A549 (cell line): ENCODE data around the gene CDYL2.

Experiments used
- CEBPB ChIP-seq, 2 experiments: fragments of >200 bp in 1 of 2; sonication (Bioruptor Twin) in 1 of 2; formaldehyde crosslinking in 1 of 2; IDR thresholded peaks; 2 replicates each; pipeline ENCODE4 v1.6.1; 2012 to 2016
- CTCF ChIP-seq: fragments of >200 bp; sonication (Bioruptor Twin); formaldehyde crosslinking; IDR thresholded peaks from 3 replicates; pipeline ENCODE4 v1.5.1; 2016
- ESRRA ChIP-seq: fragments of 150-350 bp; IDR thresholded peaks from 2 replicates; pipeline ENCODE4 v1.6.1; 2014; ENCODE audit warnings: mild to moderate bottlenecking, low read length, borderline replicate concordance
- NPAS2 ChIP-seq: fragments of 250-450 bp; sonication (Bioruptor Pico); IDR thresholded peaks from 2 replicates; pipeline ENCODE4 v1.8.0; 2022; ENCODE audit warnings: mild to moderate bottlenecking, moderate library complexity, borderline replicate concordance
- POLR2A ChIP-seq: IDR thresholded peaks from 2 replicates; pipeline ENCODE4 v1.6.1; 2012; ENCODE audit warnings: mild to moderate bottlenecking, low read length
- RAD21 ChIP-seq, 2 experiments: fragments of >200 bp in 1 of 2; sonication (Bioruptor Twin) in 1 of 2; formaldehyde crosslinking in 1 of 2; IDR thresholded peaks in 1 of 2; conservative IDR thresholded peaks in 1 of 2; 2 replicates in 1 of 2; 3 replicates in 1 of 2; pipeline ENCODE4 v1.6.1; 2012 to 2018; ENCODE audit warnings: inconsistent platforms in 1 of 2
- ZSCAN20 ChIP-seq: fragments of 250-450 bp; sonication (Bioruptor Pico); IDR thresholded peaks from 2 replicates; pipeline ENCODE4 v1.8.0; 2022; ENCODE audit warnings: mild to moderate bottlenecking, moderate library complexity
- TF ChIP-seq, protein P1 (sequence below): IDR thresholded peaks from 2 replicates; pipeline ENCODE4 v1.6.1; 2012

- TF ChIP-seq ESRRA (no peak), CTCF (no peak), CEBPB (IDR thresholded peaks at IDR 0.05) (no peak), ZSCAN20 (no peak), POLR2A (no peak), RAD21 (conservative IDR thresholded peaks at IDR 0.05 in 1 of 2, IDR thresholded peaks at IDR 0.05 in 1 of 2) (no peak), NPAS2 (no peak)
- TF ChIP-seq, protein P1, sequence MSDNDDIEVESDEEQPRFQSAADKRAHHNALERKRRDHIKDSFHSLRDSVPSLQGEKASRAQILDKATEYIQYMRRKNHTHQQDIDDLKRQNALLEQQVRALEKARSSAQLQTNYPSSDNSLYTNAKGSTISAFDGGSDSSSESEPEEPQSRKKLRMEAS = no peak
These were observed 144.5 kb downstream of the CDYL2 start for GRCh38 chr16:80659865-80660264.
